ENCODE results near the gene CFAP54. TPM values are rescaled to one million over a fixed set of nuclear protein-coding genes. Genes with fewer than 3 reads are reported as not detected.

The CFAP54 gene
- polyA plus RNA-seq, 6 donors from 2014 or later: not detected

GRCh38 chr12:96770219-96771102 is 281.1 kb downstream of the CFAP54 start:
- ATAC-seq (ENCODE audit: low read depth in 2 of 2): no peak
- DNase-seq: no peak
- Mint-ChIP-seq H3K27ac (no peak overlapping the region), H3K4me1 (no peaks in the 10 kb centered on the region), H3K36me3 (no peaks in the 10 kb centered on the region), H3K4me3 (no peak overlapping the region), H3K27me3 (peaks cover 11 to 15% (median 15%) of the 10 kb centered on the region in 3 donors), H3K9me3 (peaks cover 0 to 6% (median 3%) of the 10 kb centered on the region in 7 donors)

GRCh38 chr12:96773031-96773430 is 283.7 kb downstream of the CFAP54 start:
- ATAC-seq (ENCODE audit: low read depth in 2 of 2) (no peak), DNase-seq (no peak)
- Mint-ChIP-seq H3K27me3 (peaks cover 0 to 8% (median 5%) of the 10 kb centered on the region in 3 donors), H3K4me1 (no peaks in the 10 kb centered on the region), H3K4me3 (no peak overlapping the region), H3K27ac (no peak overlapping the region), H3K9me3 (peaks cover 0 to 6% (median 3%) of the 10 kb centered on the region in 7 donors), H3K36me3 (no peaks in the 10 kb centered on the region)

- ATAC-seq (ENCODE audit: low read depth in 2 of 2) (no peak), DNase-seq (no peak)
- no peak overlapping the region for H3K4me3 Mint-ChIP-seq
- no peaks in the 10 kb centered on the region for H3K36me3 Mint-ChIP-seq
- peaks cover 0 to 5% (median 0%) of the 10 kb centered on the region in 3 donors for H3K27me3 Mint-ChIP-seq
- H3K4me1 Mint-ChIP-seq: no peaks in the 10 kb centered on the region
- peaks cover 0 to 6% (median 3%) of the 10 kb centered on the region in 7 donors for H3K9me3 Mint-ChIP-seq
- H3K27ac Mint-ChIP-seq: no peak overlapping the region
Observed at GRCh38 chr12:96774496-96775256, 285.3 kb downstream of the CFAP54 start.

DNA sequence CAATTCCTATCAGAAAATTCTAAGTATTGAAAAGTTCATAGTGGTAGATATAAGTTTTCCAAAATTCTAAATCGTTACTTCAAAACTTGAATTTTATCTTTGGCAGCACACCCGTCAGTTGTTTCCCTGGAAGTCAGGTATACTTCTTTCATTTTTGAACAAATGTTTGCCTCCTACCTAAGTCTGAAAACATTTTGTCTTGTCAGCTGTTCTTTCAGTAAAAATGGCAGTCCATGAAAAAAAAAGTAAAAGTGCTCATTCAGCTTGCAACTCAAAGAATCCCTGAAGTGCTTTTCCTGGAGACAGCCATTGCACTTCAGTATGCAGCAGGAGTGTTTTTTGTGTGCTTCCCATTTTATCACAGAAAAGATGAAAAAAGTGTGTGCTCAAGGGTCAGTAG is 287.5 kb downstream of the CFAP54 start:
- H3K4me1 Mint-ChIP-seq: no peaks in the 10 kb centered on the region
- DNase-seq (no peak), ATAC-seq (ENCODE audit: low read depth in 2 of 2) (no peak)
- H3K9me3 Mint-ChIP-seq: peaks cover 0 to 6% (median 3%) of the 10 kb centered on the region in 7 donors
- peaks cover 0 to 4% (median 0%) of the 10 kb centered on the region in 3 donors for H3K27me3 Mint-ChIP-seq
- no peak overlapping the region for H3K27ac Mint-ChIP-seq
- H3K36me3 Mint-ChIP-seq: no peaks in the 10 kb centered on the region
- H3K4me3 Mint-ChIP-seq: no peak overlapping the region

DNA sequence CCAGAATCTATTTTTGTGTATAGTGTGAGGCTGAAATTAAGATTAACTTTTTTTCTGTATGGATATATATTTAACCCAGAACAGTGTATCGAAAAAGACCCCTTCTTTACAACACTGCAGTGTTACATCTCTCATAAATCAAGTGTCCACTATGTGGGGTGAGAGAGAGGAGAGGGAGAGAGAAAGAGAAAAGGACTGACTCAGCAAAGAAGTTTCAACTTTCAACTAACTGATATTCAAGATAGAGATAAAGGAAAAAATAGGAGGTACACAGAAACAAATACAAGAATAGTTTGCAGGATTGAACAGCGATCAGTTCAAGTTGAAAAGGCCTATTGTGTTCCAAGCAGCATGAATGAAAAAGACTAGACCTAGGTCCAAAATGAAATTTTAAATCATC is 291.0 kb downstream of the CFAP54 start:
- Mint-ChIP-seq H3K9me3 (no peaks in the 10 kb centered on the region), H3K4me1 (no peaks in the 10 kb centered on the region)
- ATAC-seq (ENCODE audit: low read depth in 2 of 2): no peak

DNA sequence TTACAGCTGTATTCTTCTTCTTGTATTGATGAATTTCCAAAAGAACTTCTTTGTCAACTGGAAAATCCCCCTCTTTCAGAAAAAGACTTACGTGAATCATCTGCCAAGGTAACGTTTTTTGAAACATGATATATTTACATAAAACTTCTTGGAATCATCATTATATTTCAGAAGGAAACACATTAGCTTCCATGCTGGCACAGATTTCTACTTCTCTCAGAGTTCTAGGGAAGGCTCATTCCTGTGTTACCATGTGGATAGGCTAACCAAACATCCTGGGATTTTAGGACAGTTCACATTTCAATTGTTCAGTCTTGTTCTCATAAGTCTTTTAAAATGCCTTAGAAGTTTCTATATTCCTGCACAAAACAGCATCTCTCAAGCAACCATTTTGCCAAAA is 297.4 kb downstream of the CFAP54 start:
- no peak for DNase-seq
- H3K4me1 Mint-ChIP-seq: no peaks in the 10 kb centered on the region
- no peaks in the 10 kb centered on the region for H3K9me3 Mint-ChIP-seq
- H3K4me3 Mint-ChIP-seq: no peak overlapping the region
- no peak for ATAC-seq (ENCODE audit: low read depth in 2 of 2)
- no peak overlapping the region for H3K27ac Mint-ChIP-seq
- peaks cover 0 to 8% (median 5%) of the 10 kb centered on the region in 3 donors for H3K27me3 Mint-ChIP-seq
- H3K36me3 Mint-ChIP-seq: no peaks in the 10 kb centered on the region

More for the DNA sequence above, 291.0 kb downstream of the CFAP54 start:
- no peaks in the 10 kb centered on the region for H3K36me3 Mint-ChIP-seq
- DNase-seq: no peak
- H3K4me3 Mint-ChIP-seq: no peak overlapping the region
- no peak overlapping the region for H3K27ac Mint-ChIP-seq
- no peaks in the 10 kb centered on the region for H3K27me3 Mint-ChIP-seq

DNA sequence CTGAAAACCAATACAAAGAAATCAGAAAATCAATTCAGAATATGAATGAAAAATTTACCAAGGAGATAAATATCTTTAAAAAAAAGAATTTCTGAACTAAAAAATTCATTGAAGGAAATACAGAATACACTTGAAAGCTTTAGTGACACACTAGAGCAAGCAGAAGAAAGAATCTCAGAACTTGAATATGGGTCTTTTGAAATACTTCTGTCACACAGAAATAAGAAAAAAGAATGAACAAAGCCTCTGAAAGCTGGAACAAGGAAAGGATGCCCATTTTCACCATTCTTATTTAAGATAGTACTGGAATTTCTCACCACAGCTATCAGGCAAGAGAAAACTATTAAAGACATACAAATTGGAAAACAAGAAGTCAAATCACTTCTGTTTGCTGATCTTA is 314.6 kb downstream of the CFAP54 start:
- DNase-seq: no peak
- Mint-ChIP-seq H3K4me1 (no peaks in the 10 kb centered on the region), H3K27me3 (peaks cover 0 to 9% (median 6%) of the 10 kb centered on the region in 3 donors), H3K9me3 (peaks cover 10 to 28% (median 24%) of the 10 kb centered on the region in 7 donors), H3K27ac (no peak overlapping the region), H3K4me3 (no peak overlapping the region), H3K36me3 (no peaks in the 10 kb centered on the region)
- ATAC-seq (ENCODE audit: low read depth in 2 of 2): no peak

DNA sequence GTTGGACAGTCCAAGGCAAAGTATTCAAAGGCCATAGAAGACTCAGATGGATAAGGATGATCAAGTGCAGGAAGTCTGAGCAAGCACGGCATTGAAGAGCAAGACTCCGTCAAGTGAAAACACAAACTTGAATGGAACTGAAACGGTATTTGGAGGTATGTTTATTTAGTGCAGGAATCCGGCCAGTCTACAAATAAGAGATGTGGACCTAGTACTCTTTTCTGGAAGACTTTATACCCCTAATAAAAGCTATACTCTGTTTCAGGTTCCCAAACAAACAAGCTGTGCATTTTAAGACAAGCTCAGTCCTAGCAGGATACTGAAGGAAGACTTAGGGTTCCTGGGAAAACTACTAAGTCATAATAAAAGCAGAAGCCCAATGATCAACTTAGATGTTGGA is 316.9 kb downstream of the CFAP54 start:
- ATAC-seq (ENCODE audit: low read depth in 2 of 2) (no peak), DNase-seq (no peak)
- Mint-ChIP-seq H3K27ac (no peak overlapping the region), H3K27me3 (peaks cover 0 to 8% (median 0%) of the 10 kb centered on the region in 3 donors), H3K36me3 (peaks cover 0 to 6% of the 10 kb centered on the region in 2 donors), H3K4me3 (no peak overlapping the region), H3K9me3 (peaks cover 14 to 34% (median 24%) of the 10 kb centered on the region in 7 donors), H3K4me1 (no peaks in the 10 kb centered on the region)

- Mint-ChIP-seq H3K9me3 (peaks cover 14 to 34% (median 21%) of the 10 kb centered on the region in 7 donors), H3K27ac (no peak overlapping the region), H3K4me3 (no peak overlapping the region), H3K4me1 (no peaks in the 10 kb centered on the region), H3K36me3 (peaks cover 0 to 6% of the 10 kb centered on the region in 2 donors), H3K27me3 (peaks cover 0 to 8% (median 6%) of the 10 kb centered on the region in 3 donors)
- no peak for DNase-seq
- ATAC-seq (ENCODE audit: low read depth in 2 of 2): no peak
Observed at GRCh38 chr12:96807741-96808140, 318.4 kb downstream of the CFAP54 start.

DNA sequence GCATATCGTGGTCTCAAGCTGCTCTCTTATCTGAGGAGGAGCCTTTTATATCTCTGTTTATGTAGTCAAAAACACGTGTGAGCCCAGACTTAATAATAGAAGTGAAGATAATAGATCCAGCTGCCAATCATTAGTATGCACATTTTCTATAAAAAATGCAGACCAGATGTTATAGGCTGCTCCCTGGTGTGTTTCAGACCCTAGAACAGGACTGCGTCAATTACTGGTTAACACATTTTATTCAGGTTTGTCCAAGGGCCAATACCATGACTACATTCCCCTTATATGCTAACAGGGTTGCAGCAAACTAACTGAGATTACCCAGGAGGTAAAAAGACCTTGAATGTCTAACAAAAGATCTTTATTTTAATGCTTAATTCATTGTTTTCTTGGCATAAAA is 319.2 kb downstream of the CFAP54 start:
- no peak overlapping the region for H3K27ac Mint-ChIP-seq
- H3K27me3 Mint-ChIP-seq: peaks cover 0 to 8% (median 6%) of the 10 kb centered on the region in 3 donors
- peaks cover 0 to 6% of the 10 kb centered on the region in 2 donors for H3K36me3 Mint-ChIP-seq
- peaks cover 10 to 29% (median 17%) of the 10 kb centered on the region in 7 donors for H3K9me3 Mint-ChIP-seq
- H3K4me1 Mint-ChIP-seq: no peaks in the 10 kb centered on the region
- ATAC-seq (ENCODE audit: low read depth in 2 of 2): no peak
- no peak for DNase-seq
- no peak overlapping the region for H3K4me3 Mint-ChIP-seq

DNA sequence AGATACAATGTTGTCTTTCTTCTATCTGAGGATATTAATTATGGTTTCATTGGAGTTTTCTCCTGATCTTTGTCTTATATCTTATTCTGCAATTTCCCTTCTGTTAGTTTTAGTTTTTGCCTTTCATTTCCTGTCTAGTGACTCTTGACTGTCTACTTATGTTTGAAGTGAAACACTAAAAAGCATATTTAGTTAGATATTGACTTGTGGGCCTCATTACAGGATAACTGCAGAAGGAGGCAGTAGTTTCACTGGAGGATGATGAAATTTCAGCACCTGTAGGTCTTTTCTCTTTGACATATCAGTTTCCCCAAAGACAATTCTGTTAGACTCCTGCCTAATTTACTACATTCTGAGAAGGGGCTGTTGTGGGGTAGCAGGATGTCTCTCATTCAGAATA is 320.1 kb downstream of the CFAP54 start:
- Mint-ChIP-seq H3K36me3 (peaks cover 0 to 6% of the 10 kb centered on the region in 2 donors), H3K27me3 (peaks cover 0 to 8% (median 6%) of the 10 kb centered on the region in 3 donors), H3K27ac (no peak overlapping the region), H3K4me3 (no peak overlapping the region), H3K4me1 (no peaks in the 10 kb centered on the region), H3K9me3 (peaks cover 8 to 20% (median 12%) of the 10 kb centered on the region in 7 donors)
- ATAC-seq (ENCODE audit: low read depth in 2 of 2): no peak
- no peak for DNase-seq

GRCh38 chr12:96810057-96810456 is 320.7 kb downstream of the CFAP54 start:
- Mint-ChIP-seq H3K27ac (no peak overlapping the region), H3K27me3 (peaks cover 0 to 8% (median 6%) of the 10 kb centered on the region in 3 donors), H3K4me3 (no peak overlapping the region), H3K4me1 (no peaks in the 10 kb centered on the region), H3K36me3 (peaks cover 0 to 6% of the 10 kb centered on the region in 2 donors), H3K9me3 (peaks cover 6 to 14% (median 10%) of the 10 kb centered on the region in 7 donors)
- ATAC-seq (ENCODE audit: low read depth in 2 of 2) (no peak), DNase-seq (no peak)

GRCh38 chr12:96810477-96810876 is 321.1 kb downstream of the CFAP54 start:
- ATAC-seq (ENCODE audit: low read depth in 2 of 2) (no peak), DNase-seq (no peak)
- no peak overlapping the region for H3K4me3 Mint-ChIP-seq
- peaks cover 3 to 12% (median 6%) of the 10 kb centered on the region in 7 donors for H3K9me3 Mint-ChIP-seq
- H3K27ac Mint-ChIP-seq: no peak overlapping the region
- no peaks in the 10 kb centered on the region for H3K4me1 Mint-ChIP-seq
- peaks cover 0 to 8% (median 6%) of the 10 kb centered on the region in 3 donors for H3K27me3 Mint-ChIP-seq
- H3K36me3 Mint-ChIP-seq: peaks cover 0 to 6% of the 10 kb centered on the region in 2 donors
